Measurements from ENCODE around the gene OR2V1.
"Not testable (repeated sequence)": the region's sequence is repeated elsewhere in the genome, so short reads cannot be mapped to it uniquely, and the experiment has no call there.

Gene OR2V1, protein sequence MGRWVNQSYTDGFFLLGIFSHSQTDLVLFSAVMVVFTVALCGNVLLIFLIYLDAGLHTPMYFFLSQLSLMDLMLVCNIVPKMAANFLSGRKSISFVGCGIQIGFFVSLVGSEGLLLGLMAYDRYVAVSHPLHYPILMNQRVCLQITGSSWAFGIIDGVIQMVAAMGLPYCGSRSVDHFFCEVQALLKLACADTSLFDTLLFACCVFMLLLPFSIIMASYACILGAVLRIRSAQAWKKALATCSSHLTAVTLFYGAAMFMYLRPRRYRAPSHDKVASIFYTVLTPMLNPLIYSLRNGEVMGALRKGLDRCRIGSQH

GRCh38 chr5:181130832-181131496, at the start of gene OR2V1:
OR2V1 (minus strand) TSS chr5:181131169; CDS start chr5:181125304, 5,865 bp downstream.
- no peak for DNase-seq

GRCh38 chr5:181177559-181177958, 46.6 kb upstream of the OR2V1 start:
- DNase-seq, result not testable (repeated sequence)

- no peak for DNase-seq
These were observed 45.4 kb upstream of the OR2V1 start for GRCh38 chr5:181176254-181176952.

- DNase-seq, result peak; percentile 33
These were observed 42.7 kb upstream of the OR2V1 start for GRCh38 chr5:181173420-181174342.

- DNase-seq, result peak; percentile 56
These were observed 42.1 kb upstream of the OR2V1 start for GRCh38 chr5:181173027-181173419.

DNA sequence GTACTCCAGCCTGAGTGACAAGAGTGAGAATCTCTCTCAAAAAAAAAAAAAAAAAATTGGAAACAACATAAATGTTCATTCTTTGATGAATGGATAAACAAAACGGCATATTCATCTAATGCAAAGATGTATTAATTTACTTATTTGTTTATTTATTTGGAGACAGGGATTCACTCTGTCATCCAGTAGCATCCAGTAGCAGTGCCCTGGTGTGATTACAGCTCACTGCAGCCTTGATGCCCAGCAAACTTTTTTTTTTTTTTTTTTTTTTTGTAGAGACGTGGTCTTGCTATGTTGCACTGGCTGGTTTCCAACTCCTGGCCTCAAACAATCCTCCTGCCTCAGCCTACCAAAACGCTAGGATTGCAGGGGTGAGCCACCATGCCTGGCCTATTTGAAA, 40.8 kb upstream of the OR2V1 start:
- no peak for DNase-seq

DNA sequence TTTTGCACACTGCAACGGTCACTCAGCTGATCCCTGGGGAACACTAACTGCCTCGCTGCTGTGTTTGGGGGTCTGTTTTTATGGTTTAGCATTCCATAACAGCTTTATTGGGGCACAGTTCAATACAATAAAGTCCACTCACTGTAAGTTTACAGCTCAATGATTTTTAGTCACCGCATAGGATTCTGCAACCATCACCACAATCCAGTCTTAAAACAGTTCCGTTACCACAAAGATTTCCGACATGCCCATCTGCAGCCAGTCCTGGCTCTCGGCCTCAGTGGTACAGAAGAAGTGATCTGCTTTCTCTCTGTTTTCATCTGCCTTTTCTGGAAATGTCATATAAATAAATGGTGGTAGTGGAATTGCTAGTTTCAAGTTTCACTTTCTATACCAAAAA, 40.0 kb upstream of the OR2V1 start:
- DNase-seq, result no peak

- no peak for DNase-seq
These were observed 39.4 kb upstream of the OR2V1 start for GRCh38 chr5:181170237-181170825.

GRCh38 chr5:181169459-181170236, 38.7 kb upstream of the OR2V1 start:
- DNase-seq, result peak; percentile 11

DNA sequence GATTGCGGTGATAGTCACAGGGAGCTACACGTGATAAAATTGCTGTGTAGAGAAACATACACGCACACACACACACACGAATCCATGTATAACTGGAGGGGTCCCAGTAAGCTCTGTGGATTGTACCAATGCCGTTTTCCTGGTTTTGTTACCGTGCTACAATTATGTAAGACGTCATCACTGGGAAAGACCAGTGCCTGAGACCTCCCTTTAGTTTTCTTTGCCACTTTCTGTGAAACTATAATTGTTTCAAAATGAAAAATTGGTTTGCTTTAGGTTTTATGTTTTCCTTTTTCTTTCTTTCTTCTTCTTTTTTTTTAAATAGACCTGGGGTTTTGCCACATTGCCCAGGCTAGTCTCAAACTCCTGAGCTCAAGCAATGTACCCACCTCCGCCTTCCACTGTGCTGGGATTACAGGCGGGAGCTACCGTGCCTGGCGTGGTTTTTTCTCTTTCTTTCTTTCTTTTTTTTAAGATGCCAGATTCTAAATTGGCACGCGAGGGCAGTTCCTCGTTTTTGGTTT, 37.7 kb upstream of the OR2V1 start:
- no peak for DNase-seq

- peak; percentile 37 for DNase-seq
These were observed 37.0 kb upstream of the OR2V1 start for GRCh38 chr5:181167814-181168488.

DNA sequence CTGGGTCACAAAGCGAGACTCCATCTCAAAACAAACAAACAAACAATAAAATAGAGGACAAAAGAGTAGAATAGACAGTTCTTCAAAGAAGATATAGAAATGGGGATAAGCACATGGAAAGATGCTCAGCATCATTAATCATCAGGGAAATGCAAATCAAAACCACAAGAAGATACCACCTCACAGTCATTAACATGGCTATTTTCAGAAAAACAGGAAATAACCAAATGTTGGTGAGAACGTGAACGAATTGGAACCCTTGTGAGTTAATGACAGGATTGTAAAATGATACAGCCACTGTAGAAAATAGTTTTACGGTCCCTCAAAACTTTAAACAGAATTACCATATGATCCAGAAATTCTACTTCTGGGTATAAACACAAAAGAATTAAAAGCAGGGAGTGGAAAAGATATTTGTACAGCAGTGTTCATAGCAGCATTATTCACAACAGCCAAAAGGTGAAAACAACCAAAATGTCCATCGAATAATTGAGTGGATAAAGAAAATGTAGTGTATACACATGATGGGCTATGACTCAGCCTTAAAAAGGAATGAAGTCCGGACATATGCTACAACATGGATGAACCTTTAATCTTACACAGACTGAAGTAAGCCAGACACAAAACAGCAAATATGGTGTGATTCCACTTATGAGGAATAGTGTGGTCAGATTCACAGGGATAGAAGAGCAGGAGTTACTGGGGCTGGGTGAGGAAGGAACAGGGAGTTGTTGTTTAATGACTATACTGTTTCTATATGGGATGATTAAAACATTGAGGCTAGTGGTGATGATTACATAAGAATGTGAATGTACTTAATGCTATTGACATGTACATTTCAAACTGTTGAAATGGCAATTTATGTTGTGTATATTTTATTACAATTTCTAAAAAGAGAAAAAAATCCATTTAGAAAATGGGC, 36.1 kb upstream of the OR2V1 start:
- no peak for DNase-seq

GRCh38 chr5:181164076-181164952, 33.3 kb upstream of the OR2V1 start:
- DNase-seq, result no peak

GRCh38 chr5:181163487-181164075, 32.6 kb upstream of the OR2V1 start:
- no peak for DNase-seq

- DNase-seq, result no peak
These were observed 30.7 kb upstream of the OR2V1 start for GRCh38 chr5:181161534-181162175.

- DNase-seq, result peak; percentile 22
These were observed 30.0 kb upstream of the OR2V1 start for GRCh38 chr5:181160755-181161533.

Data from CD4-positive, alpha-beta T cell treated with Interleukin-6 for 4 hours (primary cell).